ENCODE data around the gene GUK1.
A peak's percentile ranks its signal among the peaks of the same experiment; 100 is the strongest.
"Not testable (repeated sequence)": the region's sequence is repeated elsewhere in the genome, so short reads cannot be mapped to it uniquely, and the experiment has no call there.

Gene GUK1

GRCh38 chr1:228161866-228162265 is 21.8 kb downstream of the GUK1 start:
- no peak for DNase-seq (ENCODE audit: low read depth in 1 of 2, low spot score in 1 of 2)

- no peak for DNase-seq (ENCODE audit: low read depth in 1 of 2, low spot score in 1 of 2)
Measured at GRCh38 chr1:228162286-228163006, 22.4 kb downstream of the GUK1 start.

- DNase-seq (ENCODE audit: low read depth in 1 of 2, low spot score in 1 of 2), result no peak
Measured at GRCh38 chr1:228163007-228163753, 23.1 kb downstream of the GUK1 start.

GRCh38 chr1:228163776-228164519 is 23.9 kb downstream of the GUK1 start:
- no peak for DNase-seq (ENCODE audit: low read depth in 1 of 2, low spot score in 1 of 2)

- no peak for DNase-seq (ENCODE audit: low read depth in 1 of 2, low spot score in 1 of 2)
Measured at GRCh38 chr1:228164561-228165371, 24.7 kb downstream of the GUK1 start.

- peak; percentile 99 to 100 for DNase-seq (ENCODE audit: low read depth in 1 of 2, low spot score in 1 of 2)
Measured at GRCh38 chr1:228165372-228166169, 25.5 kb downstream of the GUK1 start, which contains the start of gene IBA57. TSS of gene IBA57 (plus strand) at chr1:228165804. CDS start at chr1:228165817, 13 bp downstream.

GRCh38 chr1:228166170-228166936 is 26.3 kb downstream of the GUK1 start:
- DNase-seq (ENCODE audit: low read depth in 1 of 2, low spot score in 1 of 2), result peak in 1 of 2 donors; percentile 35

- no peak for DNase-seq (ENCODE audit: low read depth in 1 of 2, low spot score in 1 of 2)
Measured at GRCh38 chr1:228168563-228169270, 28.6 kb downstream of the GUK1 start.

- no peak for DNase-seq (ENCODE audit: low read depth in 1 of 2, low spot score in 1 of 2)
Measured at GRCh38 chr1:228169345-228169744, 29.3 kb downstream of the GUK1 start.

GRCh38 chr1:228170666-228171065 is 30.6 kb downstream of the GUK1 start:
- DNase-seq (ENCODE audit: low read depth in 1 of 2, low spot score in 1 of 2), result no peak

GRCh38 chr1:228171221-228171891 is 31.3 kb downstream of the GUK1 start:
- no peak for DNase-seq (ENCODE audit: low read depth in 1 of 2, low spot score in 1 of 2)

GRCh38 chr1:228172591-228173527 is 32.8 kb downstream of the GUK1 start:
- no peak for DNase-seq (ENCODE audit: low read depth in 1 of 2, low spot score in 1 of 2)

- not testable (repeated sequence) for DNase-seq (ENCODE audit: low read depth in 1 of 2, low spot score in 1 of 2)
Measured at GRCh38 chr1:228173528-228174481, 33.7 kb downstream of the GUK1 start.

- DNase-seq (ENCODE audit: low read depth in 1 of 2, low spot score in 1 of 2), result no peak
Measured at GRCh38 chr1:228174482-228175315, 34.6 kb downstream of the GUK1 start.
